ENCODE results near the gene CAPZB.

DNA sequence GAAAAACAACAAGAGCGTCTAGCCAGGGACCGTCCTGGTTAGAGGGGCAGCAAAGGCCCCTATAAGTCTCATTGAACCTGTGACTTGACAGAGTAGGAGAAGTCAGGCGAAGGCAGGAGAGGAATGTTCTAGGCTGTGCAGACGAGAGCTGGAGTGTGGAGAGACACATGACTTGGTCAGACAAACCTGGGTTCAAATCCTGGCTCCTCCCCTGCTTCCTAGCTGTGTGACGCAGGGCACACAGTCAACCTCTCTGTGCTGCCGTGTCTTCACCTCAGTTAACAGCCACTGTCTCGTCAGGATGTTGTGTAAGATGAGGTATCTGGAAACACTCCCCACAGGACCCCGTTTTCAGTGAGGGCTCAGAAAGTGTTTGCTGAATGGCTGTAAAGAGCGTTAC, 157.6 kb downstream of the CAPZB start:
- no peak for TF ChIP-seq POLR2A (IDR thresholded peaks at IDR 0.05; ENCODE audit: low read length)
- TF ChIP-seq GATA1 (IDR thresholded peaks at IDR 0.05; ENCODE audit: low read depth, low read length): no peak

All from erythroblast (primary cell).